Astrocyte of the spinal cord (primary cell): ENCODE measurements around the gene PPP1CC.

Experiments used
- DNase-seq: peaks from one replicate; pipeline ENCODE4 v3.0.0; 2011; ENCODE audit warnings: low read depth, low spot score
- H3K4me3 ChIP-seq: 2 replicates; pipeline ENCODE4 v1.5.1; 2011; ENCODE audit warnings: low read depth, mild to moderate bottlenecking, low read length, moderate library complexity
- CTCF ChIP-seq: IDR thresholded peaks from 2 replicates; pipeline ENCODE4 v1.5.1; 2012; ENCODE audit warnings: low read depth, mild to moderate bottlenecking, low read length, inconsistent platforms
- in situ Hi-C: cut with HindIII; loops from 2 replicates; pipeline ENCODE4 v1.10.0; 2017; ENCODE audit warnings: low sequenced_read_pairs

The PPP1CC gene

DNA sequence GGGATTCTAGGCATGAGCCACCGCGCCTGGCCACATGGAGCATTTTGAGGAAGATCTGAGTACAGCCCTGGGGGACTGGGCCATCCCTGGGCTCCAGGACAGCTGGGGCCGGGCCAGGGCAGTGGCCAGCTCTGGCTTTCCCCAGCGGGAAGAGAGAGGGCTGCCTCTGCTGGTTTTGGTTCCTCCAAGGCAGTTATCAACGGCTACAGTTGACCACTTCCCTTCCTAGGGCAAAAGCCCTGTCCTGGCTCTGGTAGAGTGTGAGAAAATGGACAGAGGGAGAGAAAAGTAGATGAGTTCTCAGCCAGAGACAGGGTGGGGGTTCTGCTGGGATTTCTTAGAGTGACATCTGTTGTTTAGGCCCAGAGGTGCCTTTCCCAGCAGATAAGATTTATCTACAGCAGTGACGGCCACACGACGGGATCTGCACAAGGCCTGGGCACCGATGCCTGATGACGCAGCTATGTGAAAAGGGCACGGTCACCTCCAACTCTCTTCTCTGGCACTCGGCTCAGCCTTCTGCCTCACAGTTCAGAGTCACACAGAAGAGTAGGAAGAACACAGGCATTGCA lies 48.3 kb downstream of the PPP1CC start:
- no peak for TF ChIP-seq CTCF
- in situ Hi-C loops: no loop called here
- DNase-seq: no peak
- H3K4me3 ChIP-seq: no peak overlapping the region

DNA sequence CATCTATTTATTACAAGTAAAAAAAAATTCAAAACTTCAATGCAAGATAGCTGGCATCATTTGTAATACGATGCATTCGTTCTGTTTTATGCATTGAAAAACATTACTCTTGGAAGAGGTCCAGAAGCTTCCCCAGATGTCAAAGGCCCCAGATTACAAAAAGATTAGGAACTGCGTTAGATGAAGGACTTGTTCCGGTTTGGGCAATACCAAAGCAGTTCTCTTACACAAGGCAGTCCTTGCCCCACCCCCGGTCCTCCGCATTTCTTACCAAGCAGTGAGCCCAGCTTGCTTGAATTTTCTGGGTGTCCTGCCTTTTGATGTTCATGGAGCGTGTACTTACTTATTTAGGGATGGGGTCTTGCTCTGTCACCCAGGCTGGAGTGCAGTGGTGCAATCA lies 49.0 kb downstream of the PPP1CC start:
- TF ChIP-seq CTCF: no peak
- in situ Hi-C loops: no loop called here
- DNase-seq: no peak
- H3K4me3 ChIP-seq: no peak overlapping the region

GRCh38 chr12:110690127-110690430 lies 52.6 kb downstream of the PPP1CC start:
- DNase-seq: no peak
- in situ Hi-C loops: no loop called here
- H3K4me3 ChIP-seq: no peak overlapping the region
- TF ChIP-seq CTCF: no peak

DNA sequence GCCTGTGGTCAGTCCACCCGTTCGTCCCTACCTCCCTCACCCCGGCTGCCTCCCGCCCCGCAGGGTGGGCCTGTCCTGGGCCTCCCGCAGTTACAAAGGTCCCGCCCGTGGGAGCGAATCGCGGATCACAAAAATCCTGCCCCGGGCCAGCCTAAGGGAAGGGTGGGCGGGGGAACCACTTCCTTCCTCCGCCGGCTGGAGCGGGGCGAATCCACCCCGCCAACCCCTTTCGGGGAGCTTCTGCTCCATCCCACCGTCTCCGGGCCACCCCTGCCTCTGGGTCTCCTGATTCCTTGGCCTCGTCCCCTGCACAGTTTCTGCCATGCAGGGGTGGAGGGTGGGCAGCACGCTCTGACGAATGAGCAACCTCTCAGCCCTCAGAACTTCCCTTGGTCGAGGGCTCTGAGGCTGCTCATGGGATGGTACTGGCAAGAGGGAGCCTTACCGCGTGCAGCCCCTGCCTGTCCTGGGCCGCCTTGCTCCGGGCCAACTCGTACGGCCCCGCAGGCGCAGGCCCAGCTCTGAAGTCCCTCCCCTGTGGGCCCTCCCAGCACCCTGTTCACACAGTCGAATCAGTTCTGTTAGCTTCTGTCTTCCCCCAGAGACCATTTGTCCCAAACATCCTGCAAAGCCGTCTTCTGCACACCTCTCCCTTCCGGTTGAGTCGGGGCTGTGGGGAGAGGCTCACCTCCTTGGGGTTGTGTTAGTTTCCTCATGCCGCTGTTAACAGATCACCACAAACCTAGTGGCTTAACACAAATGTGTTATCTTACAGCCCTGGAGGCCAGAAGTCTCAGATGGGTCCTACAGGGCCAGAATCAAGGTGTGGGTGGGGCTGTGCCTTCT lies 53.2 kb downstream of the PPP1CC start:
- in situ Hi-C loops: no loop called here
- no peak for TF ChIP-seq CTCF
- peak; percentile 9 for DNase-seq
- peak overlapping the region; percentile 48 for H3K4me3 ChIP-seq

GRCh38 chr12:110688446-110689280 lies 54.0 kb downstream of the PPP1CC start, which contains the start of gene HVCN1:
TSS of gene HVCN1 (minus strand) at chr12:110689115. CDS start at chr12:110683245, 5,870 bp downstream.
- no peak for TF ChIP-seq CTCF
- H3K4me3 ChIP-seq: peak within 1 kb of the TSS; percentile 48
- DNase-seq: no peak
- in situ Hi-C loops: no loop called here

GRCh38 chr12:110687396-110688169 lies 55.1 kb downstream of the PPP1CC start:
- no peak overlapping the region for H3K4me3 ChIP-seq
- no peak for DNase-seq
- TF ChIP-seq CTCF: no peak
- in situ Hi-C loops: no loop called here
